ENCODE results near the gene TIAM1. TPM values are rescaled to one million over a fixed set of nuclear protein-coding genes. Genes with fewer than 3 reads are reported as not detected.

TIAM1 gene
- total RNA-seq, 4 donors from 2014 or later: 5.4 to 10.6 (median 6.0) TPM

DNA sequence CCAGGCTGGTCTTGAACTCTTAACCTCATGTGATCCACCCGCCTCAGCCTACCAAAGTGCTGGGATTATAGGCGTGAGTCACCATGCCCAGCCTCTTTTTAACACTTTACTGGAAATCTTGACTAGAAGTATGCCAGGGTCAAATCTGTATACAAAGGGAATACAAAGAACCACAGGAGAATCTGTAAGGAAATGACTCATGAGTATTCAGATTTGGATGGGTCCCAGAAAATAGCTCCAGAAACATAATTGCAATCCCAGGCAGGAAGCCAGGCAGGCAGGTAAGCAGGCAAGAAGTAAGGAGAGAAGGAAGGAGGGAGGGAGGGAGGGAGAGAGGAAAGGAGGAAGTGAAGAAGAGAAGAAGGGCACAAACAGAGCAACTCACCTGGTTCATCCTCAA, 22.8 kb upstream of the TIAM1 start:
- Histone ChIP-seq H3K36me3 (no peaks in the 10 kb centered on the region), H3K4me1 (no peaks in the 10 kb centered on the region), H3K27ac (replicated peaks in 1 of 4) (no peak overlapping the region), H3K4me3 (no peak overlapping the region), H3K9me3 (no peaks in the 10 kb centered on the region), H3K27me3 (peaks cover 0 to 2% (median 0%) of the 10 kb centered on the region in 4 donors)
- DNase-seq (ENCODE audit: extremely low spot score): no peak
- TF ChIP-seq POLR2A (IDR thresholded peaks at IDR 0.05; ENCODE audit: low read depth) (no peak), POLR2AphosphoS5 (IDR thresholded peaks at IDR 0.05) (no peak), EP300 (IDR thresholded peaks at IDR 0.05) (no peak)
- TF ChIP-seq, protein P1, sequence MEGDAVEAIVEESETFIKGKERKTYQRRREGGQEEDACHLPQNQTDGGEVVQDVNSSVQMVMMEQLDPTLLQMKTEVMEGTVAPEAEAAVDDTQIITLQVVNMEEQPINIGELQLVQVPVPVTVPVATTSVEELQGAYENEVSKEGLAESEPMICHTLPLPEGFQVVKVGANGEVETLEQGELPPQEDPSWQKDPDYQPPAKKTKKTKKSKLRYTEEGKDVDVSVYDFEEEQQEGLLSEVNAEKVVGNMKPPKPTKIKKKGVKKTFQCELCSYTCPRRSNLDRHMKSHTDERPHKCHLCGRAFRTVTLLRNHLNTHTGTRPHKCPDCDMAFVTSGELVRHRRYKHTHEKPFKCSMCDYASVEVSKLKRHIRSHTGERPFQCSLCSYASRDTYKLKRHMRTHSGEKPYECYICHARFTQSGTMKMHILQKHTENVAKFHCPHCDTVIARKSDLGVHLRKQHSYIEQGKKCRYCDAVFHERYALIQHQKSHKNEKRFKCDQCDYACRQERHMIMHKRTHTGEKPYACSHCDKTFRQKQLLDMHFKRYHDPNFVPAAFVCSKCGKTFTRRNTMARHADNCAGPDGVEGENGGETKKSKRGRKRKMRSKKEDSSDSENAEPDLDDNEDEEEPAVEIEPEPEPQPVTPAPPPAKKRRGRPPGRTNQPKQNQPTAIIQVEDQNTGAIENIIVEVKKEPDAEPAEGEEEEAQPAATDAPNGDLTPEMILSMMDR (IDR thresholded peaks at IDR 0.05): no peak
- WGBS: 72% methylated on average over 2 of the region's 2 CpGs
- intact Hi-C loops (cut with DNase I): no loop called here

DNA sequence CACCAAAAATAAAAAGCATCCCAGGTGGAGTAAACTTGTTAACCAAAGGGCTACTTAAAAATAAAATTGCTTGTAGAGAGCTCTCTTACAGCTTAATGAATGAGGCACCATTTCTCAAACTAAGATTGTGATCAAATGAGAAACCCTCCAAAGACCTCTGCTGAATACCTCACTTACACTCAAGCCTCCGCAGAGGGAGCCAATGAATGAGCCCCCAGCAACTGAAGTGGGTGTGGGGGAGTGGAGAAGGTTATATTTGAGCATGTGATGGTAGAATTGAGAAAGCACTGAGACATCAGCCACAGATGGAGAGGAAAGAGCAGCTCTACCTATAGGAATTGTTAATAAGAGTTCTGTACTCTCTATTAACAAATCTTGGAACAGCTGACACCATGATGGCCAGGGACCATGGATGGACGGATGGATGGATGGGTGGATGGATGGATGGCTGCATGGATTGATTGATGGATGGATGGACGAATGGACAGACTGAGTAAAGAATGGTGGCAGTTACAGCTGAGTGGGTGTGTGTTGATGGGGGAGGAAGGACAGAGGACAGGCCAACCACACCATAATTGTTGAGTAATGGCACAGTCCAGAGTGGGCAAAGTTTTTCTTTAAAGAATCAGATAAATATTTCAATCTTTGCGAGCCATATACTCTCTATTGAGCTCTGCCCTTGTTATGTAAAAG, 20.3 kb upstream of the TIAM1 start:
- TF ChIP-seq EP300 (IDR thresholded peaks at IDR 0.05): no peak
- TF ChIP-seq, protein P1 (IDR thresholded peaks at IDR 0.05): no peak
- no peak for TF ChIP-seq POLR2A (IDR thresholded peaks at IDR 0.05; ENCODE audit: low read depth)
- TF ChIP-seq POLR2AphosphoS5 (IDR thresholded peaks at IDR 0.05): no peak
- 92% methylated on average over 4 of the region's 4 CpGs for whole genome bisulfite sequencing
- intact Hi-C loops (cut with DNase I): no loop called here

DNA sequence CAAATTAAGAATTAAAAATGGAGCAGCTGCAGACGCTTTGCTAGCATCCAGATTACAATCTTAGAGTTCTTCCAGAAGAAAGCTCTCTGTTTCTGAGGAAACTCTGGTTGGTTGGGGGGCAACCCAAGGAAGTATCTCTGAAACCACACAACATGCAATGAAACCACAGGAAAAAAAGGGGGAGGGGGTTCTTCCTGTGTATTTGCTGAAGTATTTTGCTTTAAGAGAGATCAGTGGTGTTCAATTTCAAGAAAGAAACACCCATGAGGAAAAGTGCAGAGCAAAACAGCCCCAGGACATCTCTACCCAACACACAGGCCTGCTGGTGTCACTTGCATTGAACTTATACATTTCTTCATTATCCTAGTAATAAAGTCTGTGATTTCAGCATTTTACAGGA, 19.7 kb upstream of the TIAM1 start:
- H3K4me1 ChIP-seq: no peaks in the 10 kb centered on the region

More for the DNA sequence above, 20.3 kb upstream of the TIAM1 start:
- no peak for DNase-seq (ENCODE audit: extremely low spot score)
- peaks cover 0 to 14% (median 0%) of the 10 kb centered on the region in 4 donors for H3K9me3 ChIP-seq
- H3K36me3 ChIP-seq: no peaks in the 10 kb centered on the region
- no peak overlapping the region for H3K27ac ChIP-seq (replicated peaks in 1 of 4)
- no peaks in the 10 kb centered on the region for H3K4me1 ChIP-seq
- H3K4me3 ChIP-seq: no peak overlapping the region
- H3K27me3 ChIP-seq: no peaks in the 10 kb centered on the region

DNA sequence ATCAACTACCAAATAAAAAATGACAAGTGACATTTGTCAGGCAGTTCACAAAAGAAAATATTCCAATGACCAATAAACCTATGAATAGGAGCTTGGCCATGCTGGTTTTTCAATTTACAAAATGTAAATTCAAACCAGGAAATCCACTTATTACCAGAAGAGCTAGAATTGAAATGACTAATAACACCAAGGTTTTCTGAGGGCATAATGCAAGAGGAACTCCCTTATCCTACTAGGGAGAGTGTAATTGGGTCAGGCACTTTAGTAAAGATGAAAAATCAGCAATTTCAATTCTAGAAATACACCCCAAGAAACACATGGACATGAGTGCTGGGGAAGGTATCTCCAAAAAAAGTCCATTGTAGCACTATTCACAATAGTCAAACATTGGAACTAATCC, 16.7 kb upstream of the TIAM1 start:
- H3K27ac ChIP-seq (replicated peaks in 1 of 4): no peak overlapping the region
- no peaks in the 10 kb centered on the region for H3K36me3 ChIP-seq
- no peak for TF ChIP-seq POLR2A (IDR thresholded peaks at IDR 0.05; ENCODE audit: low read depth)
- TF ChIP-seq POLR2AphosphoS5 (IDR thresholded peaks at IDR 0.05): no peak
- TF ChIP-seq, protein P1 (IDR thresholded peaks at IDR 0.05): no peak
- no peak for TF ChIP-seq EP300 (IDR thresholded peaks at IDR 0.05)
- H3K27me3 ChIP-seq: no peaks in the 10 kb centered on the region
- intact Hi-C loops (cut with DNase I): no loop called here
- no peak overlapping the region for H3K4me3 ChIP-seq
- no peak for DNase-seq (ENCODE audit: extremely low spot score)
- no peaks in the 10 kb centered on the region for H3K4me1 ChIP-seq
- H3K9me3 ChIP-seq: peaks cover 0 to 15% (median 0%) of the 10 kb centered on the region in 4 donors

More for the DNA sequence above, 19.7 kb upstream of the TIAM1 start:
- Histone ChIP-seq H3K36me3 (no peaks in the 10 kb centered on the region), H3K27ac (replicated peaks in 1 of 4) (no peak overlapping the region), H3K27me3 (no peaks in the 10 kb centered on the region), H3K4me3 (no peak overlapping the region), H3K9me3 (peaks cover 0 to 15% (median 0%) of the 10 kb centered on the region in 4 donors)
- intact Hi-C loops (cut with DNase I): no loop called here
- TF ChIP-seq POLR2AphosphoS5 (IDR thresholded peaks at IDR 0.05) (no peak), EP300 (IDR thresholded peaks at IDR 0.05) (no peak), POLR2A (IDR thresholded peaks at IDR 0.05; ENCODE audit: low read depth) (no peak)
- TF ChIP-seq, protein P1 (IDR thresholded peaks at IDR 0.05): no peak
- WGBS: 54% methylated on average over 1 of the region's 1 CpG
- no peak for DNase-seq (ENCODE audit: extremely low spot score)

Data from esophagus muscularis mucosa (tissue), 4 donors.